Astrocyte of the spinal cord (primary cell): ENCODE results near the gene ARHGAP33.
A peak's percentile ranks its signal among the peaks of the same experiment; 100 is the strongest.

Source experiments
- DNase-seq: peaks from one replicate; pipeline ENCODE4 v3.0.0; 2011; ENCODE audit warnings: low read depth, low spot score
- H3K4me3 ChIP-seq: 2 replicates; pipeline ENCODE4 v1.5.1; 2011; ENCODE audit warnings: low read depth, mild to moderate bottlenecking, low read length, moderate library complexity
- in situ Hi-C: cut with HindIII; loops from 2 replicates; pipeline ENCODE4 v1.10.0; 2017; ENCODE audit warnings: low sequenced_read_pairs
- TF ChIP-seq, protein P1 (sequence below): IDR thresholded peaks from 2 replicates; pipeline ENCODE4 v1.5.1; 2012; ENCODE audit warnings: low read depth, mild to moderate bottlenecking, low read length, inconsistent platforms

The ARHGAP33 gene

DNA sequence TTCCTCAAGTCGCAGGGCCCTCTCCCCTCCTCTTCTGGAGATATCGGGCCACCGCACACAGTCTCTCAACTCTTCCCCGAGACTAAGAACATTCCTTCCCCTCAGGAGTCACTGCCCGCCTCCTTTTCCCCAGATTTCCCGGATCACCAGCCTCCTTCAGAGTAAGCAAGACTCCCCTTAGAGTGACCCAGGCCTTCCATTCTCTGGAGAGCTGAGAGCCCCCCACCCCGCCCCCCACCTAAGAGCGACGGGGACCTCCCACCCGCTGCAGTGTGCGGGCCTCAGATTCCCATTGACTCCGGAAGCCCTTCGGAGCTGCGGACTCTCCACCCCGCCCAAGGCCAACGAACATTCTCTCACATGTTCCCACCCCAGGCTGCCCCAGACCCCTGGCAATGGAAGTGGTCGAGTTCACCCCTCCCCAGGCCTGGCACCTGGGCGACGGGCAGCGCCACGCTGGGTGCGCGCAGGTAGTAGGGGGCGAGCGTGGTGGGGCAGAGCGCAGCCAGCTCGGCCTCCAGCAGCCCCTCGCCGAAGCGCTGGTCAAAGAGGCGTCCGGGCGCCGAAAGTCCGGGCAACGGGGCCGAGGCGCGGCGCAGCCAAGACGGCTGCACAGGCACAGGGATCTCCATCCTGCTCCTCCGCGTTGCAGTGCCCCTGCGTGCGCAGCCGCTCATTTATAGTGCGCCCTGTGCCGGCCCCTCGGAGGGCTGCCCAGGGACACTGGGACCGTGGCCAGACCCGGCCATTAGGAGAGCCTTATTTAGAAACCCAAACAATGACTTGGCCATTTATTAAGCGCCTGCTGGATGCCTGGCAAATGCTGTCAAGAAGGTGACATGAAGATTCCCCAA lies 18.8 kb upstream of the ARHGAP33 start, which contains the start of gene HSPB6:
TSS of gene HSPB6 (minus strand) at position 653 of the 854 bp plus-strand sequence. CDS start at position 632, 21 bp downstream.
- in situ Hi-C loops, result no loop called here
- peak; percentile 92 for DNase-seq

DNA sequence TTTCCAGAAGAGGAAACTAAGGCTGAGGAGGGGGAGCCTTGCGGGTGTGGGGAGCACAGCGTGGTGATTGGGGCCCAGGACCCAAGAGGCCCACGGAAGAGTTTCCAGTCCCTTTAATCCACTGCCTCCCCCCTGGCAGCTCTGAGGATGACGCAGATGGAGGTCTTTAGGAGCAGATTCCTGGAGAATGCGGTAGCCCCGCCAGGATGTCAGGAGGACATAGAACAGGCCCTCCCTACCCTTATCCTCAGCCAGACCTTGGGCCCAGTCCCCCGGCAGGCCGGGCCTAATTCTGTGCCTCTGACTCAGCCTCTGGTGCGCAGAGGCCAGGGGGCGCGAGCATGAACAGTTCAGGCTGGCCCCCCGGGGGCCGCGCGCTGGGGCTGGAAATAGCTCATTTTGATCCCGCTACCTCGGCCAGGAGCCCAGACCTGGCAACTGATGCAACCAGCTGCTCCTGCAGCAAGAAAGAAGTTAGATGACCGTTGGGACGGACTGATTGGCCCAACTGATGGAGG lies 18.1 kb upstream of the ARHGAP33 start:
- TF ChIP-seq, protein P1, sequence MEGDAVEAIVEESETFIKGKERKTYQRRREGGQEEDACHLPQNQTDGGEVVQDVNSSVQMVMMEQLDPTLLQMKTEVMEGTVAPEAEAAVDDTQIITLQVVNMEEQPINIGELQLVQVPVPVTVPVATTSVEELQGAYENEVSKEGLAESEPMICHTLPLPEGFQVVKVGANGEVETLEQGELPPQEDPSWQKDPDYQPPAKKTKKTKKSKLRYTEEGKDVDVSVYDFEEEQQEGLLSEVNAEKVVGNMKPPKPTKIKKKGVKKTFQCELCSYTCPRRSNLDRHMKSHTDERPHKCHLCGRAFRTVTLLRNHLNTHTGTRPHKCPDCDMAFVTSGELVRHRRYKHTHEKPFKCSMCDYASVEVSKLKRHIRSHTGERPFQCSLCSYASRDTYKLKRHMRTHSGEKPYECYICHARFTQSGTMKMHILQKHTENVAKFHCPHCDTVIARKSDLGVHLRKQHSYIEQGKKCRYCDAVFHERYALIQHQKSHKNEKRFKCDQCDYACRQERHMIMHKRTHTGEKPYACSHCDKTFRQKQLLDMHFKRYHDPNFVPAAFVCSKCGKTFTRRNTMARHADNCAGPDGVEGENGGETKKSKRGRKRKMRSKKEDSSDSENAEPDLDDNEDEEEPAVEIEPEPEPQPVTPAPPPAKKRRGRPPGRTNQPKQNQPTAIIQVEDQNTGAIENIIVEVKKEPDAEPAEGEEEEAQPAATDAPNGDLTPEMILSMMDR, result no peak
- peak overlapping the region; percentile 56 for H3K4me3 ChIP-seq
- in situ Hi-C loops, result no loop called here
- DNase-seq, result peak; percentile 98

More for the DNA sequence above, 18.8 kb upstream of the ARHGAP33 start, which contains the start of gene HSPB6:
- H3K4me3 ChIP-seq, result peak within 1 kb of the TSS; percentile 56
- TF ChIP-seq, protein P1, result no peak

DNA sequence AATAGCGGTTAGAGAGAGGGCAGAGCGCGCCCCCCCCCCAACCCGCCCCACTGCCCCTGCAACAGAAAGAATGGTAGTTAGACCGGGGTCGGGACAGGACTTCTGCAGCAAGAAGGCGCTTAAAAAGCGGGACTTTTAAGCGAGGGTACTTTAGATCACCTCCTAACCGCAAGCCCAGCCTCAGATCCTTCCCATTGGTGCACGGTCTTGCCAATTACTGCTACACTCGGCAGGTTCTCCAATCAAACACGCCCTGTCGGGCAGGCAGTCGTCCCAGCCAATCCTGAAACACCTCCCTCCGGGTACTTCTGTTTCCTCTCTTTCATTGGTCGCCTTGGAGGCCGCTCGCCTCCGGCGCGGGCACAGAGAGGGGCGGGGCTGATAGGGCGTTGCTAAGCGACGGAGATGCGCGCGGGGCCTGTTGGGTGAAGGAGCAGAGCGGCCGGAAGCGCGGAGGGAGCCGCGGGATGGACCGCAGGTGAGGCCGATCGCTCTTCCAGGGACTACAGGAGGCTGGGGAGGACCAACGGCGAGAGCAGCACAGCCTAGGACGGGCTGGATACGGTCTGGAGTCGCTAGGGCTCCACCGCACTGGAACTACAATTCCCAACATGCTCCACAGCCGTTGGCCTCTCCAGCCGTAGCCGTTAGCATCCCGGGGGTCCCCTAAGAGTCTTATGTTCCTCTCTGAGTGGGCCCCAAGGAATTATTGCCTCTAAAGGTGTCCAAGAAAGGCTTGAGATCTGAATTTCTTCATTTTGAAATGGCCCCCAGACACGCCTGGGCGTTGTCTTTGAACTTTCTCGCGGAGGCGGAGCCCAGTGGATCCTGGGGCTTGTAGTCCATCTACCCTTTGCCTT lies 17.4 kb upstream of the ARHGAP33 start, which contains the start of gene PROSER3:
TSS of gene PROSER3 (plus strand) at position 428 of the 860 bp plus-strand sequence. CDS start at position 468, 40 bp downstream.
- peak within 1 kb of the TSS; percentile 75 for H3K4me3 ChIP-seq
- TF ChIP-seq, protein P1, result no peak
- in situ Hi-C loops, result no loop called here
- peak; percentile 100 for DNase-seq

DNA sequence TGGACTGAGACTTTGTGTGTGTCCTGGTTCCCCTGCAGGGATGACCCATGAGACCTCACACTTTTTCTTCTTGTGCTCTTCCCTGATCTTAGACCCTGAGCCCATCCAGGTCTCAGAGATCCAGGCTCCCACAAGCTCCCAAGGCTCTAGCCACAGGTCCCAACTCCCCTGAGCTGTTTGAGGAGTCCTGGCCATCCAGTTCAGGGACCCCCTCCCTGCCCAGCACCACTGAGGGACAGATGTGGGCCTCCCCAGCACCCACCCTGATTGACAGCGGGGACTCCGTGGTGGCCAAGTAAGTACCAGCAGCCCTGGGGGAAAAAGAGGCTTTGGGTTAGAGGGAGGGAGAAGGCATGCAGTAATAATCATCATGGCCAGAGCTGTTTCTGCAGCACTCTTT lies 15.7 kb upstream of the ARHGAP33 start:
- in situ Hi-C loops, result no loop called here
- DNase-seq, result no peak
- TF ChIP-seq, protein P1, result no peak
- no peak overlapping the region for H3K4me3 ChIP-seq

DNA sequence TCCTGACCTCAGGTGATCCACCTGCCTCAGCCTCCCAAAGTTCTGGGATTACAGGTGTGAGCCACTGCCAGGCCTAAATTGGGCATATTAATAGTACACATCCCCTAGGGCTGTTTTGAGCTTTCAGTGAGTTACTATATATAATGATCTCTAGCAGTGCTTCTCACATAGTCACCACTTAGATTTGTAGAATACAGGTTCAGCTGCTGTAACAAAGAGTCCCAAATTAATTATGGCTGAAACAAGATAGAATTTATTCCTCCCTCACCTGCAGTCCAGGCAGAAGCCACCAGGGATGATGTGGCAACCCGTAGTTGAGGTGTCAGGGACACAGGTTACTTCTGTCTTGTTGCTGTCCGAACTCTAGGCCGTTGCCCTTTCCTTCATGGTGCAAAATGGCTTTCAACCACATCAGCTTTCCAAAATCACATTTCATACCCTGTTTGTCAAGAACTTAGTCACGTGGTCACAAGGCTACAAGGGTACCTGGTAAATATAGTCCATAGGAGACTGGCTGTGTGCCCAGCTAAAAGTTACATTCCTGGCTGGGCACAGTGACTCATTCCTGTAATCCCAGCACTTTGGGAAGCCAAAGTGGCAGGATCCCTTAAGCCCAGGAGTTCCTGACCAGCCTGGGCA lies 14.5 kb upstream of the ARHGAP33 start:
- in situ Hi-C loops, result no loop called here
- no peak for DNase-seq
- no peak overlapping the region for H3K4me3 ChIP-seq
- TF ChIP-seq, protein P1, result no peak
